GM13977 (cell line): ENCODE data around the gene ANP32A.

Source experiments
- DNase-seq: peaks from one replicate; pipeline ENCODE4 v3.0.0; 2012; ENCODE audit warnings: low spot score
- in situ Hi-C: fragments of 300-500 bp; cut with MboI; formaldehyde crosslinking; loops from one replicate; pipeline ENCODE4 v1.12.0; 2022; ENCODE audit warnings: low sequenced_read_pairs, low pct_unique_long_range_greater_than_20kb, mixed read lengths, inconsistent platforms; ENCODE audit not compliant: unreplicated experiment
- TF ChIP-seq, protein P1 (sequence below): IDR thresholded peaks from 2 replicates; pipeline ENCODE4 v1.5.1; 2012; ENCODE audit warnings: mild to moderate bottlenecking, control low read depth; ENCODE audit not compliant: insufficient read depth; ENCODE audit errors: extremely low read depth, missing control alignments

Gene ANP32A

DNA sequence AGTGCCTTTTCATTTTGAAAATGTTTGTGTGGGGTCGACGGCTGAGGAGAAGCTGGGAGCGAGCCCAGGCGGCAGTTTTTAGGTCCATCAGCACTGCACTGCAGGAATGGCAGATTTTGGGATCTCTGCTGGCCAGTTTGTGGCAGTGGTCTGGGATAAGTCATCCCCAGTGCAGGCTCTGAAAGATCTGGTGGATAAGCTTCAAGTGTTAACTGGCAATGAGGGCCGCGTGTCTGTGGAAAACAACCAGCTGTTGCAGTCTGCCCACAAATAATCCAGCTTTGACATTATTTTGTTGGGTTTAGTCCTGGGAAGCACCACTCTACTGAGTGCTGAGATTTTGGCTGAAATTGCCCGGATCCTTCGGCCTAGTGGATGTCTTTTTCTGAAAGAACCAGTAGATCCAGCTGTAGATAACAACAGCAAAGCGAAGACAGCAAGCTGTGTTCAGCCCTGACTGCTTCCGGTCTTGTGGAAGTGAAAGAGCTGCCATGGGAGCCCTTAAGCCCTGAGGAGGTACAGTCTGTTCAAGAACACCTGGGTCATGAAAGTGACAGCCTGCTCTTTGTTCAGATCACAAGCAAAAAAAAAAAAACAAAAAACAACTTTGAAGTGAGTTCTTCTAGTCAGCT lies 13.1 kb upstream of the ANP32A start:
- in situ Hi-C loops: no loop called here
- TF ChIP-seq, protein P1, sequence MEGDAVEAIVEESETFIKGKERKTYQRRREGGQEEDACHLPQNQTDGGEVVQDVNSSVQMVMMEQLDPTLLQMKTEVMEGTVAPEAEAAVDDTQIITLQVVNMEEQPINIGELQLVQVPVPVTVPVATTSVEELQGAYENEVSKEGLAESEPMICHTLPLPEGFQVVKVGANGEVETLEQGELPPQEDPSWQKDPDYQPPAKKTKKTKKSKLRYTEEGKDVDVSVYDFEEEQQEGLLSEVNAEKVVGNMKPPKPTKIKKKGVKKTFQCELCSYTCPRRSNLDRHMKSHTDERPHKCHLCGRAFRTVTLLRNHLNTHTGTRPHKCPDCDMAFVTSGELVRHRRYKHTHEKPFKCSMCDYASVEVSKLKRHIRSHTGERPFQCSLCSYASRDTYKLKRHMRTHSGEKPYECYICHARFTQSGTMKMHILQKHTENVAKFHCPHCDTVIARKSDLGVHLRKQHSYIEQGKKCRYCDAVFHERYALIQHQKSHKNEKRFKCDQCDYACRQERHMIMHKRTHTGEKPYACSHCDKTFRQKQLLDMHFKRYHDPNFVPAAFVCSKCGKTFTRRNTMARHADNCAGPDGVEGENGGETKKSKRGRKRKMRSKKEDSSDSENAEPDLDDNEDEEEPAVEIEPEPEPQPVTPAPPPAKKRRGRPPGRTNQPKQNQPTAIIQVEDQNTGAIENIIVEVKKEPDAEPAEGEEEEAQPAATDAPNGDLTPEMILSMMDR: no peak
- DNase-seq: no peak

DNA sequence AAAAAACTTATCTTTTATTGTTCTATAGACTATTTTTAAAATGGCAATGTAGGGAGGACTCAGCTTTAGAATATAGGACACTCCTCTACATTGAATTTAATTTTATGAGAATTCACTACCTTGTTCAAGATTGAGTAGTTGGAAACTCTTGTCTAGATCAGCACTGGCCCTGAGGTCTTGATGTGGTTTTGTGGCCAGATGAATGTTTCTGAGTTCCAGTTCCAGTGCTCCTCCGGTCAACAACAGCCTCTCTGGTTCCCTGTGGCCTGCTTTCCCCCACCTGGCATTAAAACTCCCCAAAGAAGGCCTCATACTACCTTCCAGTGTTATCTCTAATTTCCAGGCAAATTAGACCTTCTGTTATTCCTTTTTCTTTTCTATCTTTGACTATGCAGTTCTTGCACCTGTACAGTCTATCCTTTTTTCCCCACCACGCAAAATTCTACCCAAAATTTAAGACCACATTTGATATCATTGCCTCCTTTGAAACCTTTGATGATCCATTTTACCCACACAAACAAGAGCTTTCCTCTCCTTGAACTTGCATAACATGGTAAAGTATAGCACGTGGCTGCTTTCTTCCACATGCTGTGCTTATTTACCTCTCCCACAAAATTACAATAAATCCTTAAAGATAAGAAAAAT lies 9.6 kb upstream of the ANP32A start:
- no peak for DNase-seq
- TF ChIP-seq, protein P1: no peak
- in situ Hi-C loops: no loop called here

DNA sequence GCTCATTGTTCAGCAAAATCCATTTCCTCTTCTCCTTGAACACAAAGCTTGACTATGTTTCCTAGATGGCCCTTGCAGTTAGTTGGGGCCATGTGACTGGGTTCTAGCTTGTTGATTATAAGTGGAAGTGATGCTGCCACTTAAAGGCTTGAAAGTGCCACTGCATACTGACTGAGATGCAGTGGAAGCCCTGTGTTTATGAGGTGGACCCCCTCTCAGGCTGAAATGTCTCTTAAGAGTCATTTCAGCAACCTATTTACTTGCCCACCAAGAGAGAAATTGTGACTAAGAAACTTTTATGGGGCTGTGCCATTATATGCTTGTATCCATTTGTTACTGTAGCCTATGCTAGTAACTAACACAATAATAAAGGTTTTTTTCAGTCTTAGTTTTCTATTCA lies 8.4 kb upstream of the ANP32A start:
- TF ChIP-seq, protein P1: peak; percentile 68
- in situ Hi-C loops: no loop called here
- DNase-seq: peak; percentile 39

DNA sequence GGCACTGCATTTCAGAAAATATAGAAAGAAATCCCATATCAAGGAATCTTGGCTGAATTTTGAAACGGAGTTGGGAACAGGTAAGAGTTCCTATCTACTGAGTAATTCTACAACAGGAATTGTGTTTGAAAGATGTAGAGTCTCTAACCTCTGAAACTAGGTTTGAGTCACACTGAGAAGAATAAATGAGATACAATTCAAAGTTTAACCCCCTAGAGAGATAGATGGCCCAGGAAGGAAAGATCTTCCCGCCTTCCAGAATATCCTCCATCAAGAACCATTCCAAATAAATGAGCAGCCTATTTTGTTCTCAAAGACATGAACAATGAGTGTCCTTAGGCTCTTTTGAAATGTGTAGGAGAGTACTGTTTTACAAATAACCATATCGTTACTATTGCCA lies 2.9 kb upstream of the ANP32A start:
- DNase-seq: no peak
- TF ChIP-seq, protein P1: no peak
- in situ Hi-C loops: no loop called here

DNA sequence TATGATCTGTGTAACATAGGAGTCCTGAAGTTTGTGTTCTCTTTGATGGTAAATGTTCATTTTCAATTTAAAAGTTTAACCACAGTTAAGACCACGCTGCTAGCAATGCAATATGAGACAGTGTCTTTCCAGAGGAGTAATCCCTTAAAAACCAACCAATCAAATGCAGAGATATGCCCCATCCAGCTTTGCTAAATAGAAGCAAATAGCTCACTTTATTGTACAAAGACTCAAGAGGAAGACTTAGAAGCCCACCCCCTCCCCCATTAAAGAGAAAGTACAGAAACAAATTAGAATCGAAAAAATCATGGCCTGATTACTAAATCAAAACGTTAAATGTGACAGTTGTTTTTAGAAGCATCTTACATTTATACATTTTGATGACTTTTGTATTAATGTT lies 2.1 kb upstream of the ANP32A start:
- TF ChIP-seq, protein P1: no peak
- DNase-seq: no peak
- in situ Hi-C loops: no loop called here

DNA sequence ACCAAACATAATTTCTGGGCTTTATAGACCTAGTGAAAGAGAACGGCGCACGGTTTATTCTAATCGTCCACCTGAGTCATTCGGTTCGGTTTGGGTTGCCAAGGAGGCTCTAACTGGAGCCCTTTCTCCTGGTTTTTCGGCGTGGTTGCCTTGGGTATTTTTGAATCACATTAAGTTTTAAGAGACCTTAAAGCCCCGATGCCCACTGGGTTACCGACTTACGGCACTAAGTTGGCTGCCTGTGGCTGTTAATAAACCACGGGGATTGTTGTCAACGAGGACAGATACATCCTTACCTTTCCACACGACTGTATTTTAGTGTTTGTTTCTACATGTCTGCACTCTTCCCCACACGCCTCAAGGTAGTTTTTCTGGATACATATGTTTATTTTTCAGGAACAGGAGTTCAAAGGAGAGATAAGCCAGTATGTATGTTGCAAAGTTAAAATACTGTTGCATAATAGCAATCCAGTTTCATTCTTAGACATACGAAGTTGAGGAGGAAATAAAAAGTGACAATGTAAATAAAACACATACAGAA lies 1.2 kb upstream of the ANP32A start:
- in situ Hi-C loops: no loop called here
- DNase-seq: peak; percentile 37
- TF ChIP-seq, protein P1: no peak
